ENCODE data around the gene CES3.
A peak's percentile ranks its signal among the peaks of the same experiment; 100 is the strongest.
"Not testable (repeated sequence)": the region's sequence is repeated elsewhere in the genome, so short reads cannot be mapped to it uniquely, and the experiment has no call there.

CES3 gene

DNA sequence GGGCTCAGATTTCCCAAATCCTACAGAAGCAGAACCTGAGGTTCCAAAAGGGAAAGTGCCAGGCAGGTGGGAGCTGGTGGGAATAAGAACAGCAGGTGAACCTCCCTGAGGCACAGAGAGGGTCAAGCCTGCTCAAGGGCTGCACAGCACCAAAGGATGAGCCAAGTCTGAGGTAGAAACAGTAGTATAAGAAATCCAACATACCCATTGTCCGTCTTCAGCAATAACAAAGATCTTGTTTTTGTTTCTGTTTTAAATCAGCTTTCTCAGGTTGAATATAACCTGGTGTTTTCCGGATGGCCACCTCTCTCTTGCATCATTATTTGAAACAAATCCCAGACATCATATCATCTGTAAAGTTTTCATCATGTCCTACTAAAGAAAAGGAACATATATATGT lies 10.6 kb upstream of the CES3 start:
- no peak for DNase-seq (ENCODE audit: low read depth)
- H3K4me3 ChIP-seq (ENCODE audit: low read depth, low read length) = no peak overlapping the region
- TF ChIP-seq CTCF (IDR thresholded peaks at IDR 0.05; ENCODE audit: low read depth, low read length, missing control alignments) = no peak

GRCh38 chr16:66950971-66951790 lies 9.9 kb upstream of the CES3 start:
- no peak for TF ChIP-seq CTCF (IDR thresholded peaks at IDR 0.05; ENCODE audit: low read depth, low read length, missing control alignments)
- no peak for DNase-seq (ENCODE audit: low read depth)
- H3K4me3 ChIP-seq (ENCODE audit: low read depth, low read length) = no peak overlapping the region

DNA sequence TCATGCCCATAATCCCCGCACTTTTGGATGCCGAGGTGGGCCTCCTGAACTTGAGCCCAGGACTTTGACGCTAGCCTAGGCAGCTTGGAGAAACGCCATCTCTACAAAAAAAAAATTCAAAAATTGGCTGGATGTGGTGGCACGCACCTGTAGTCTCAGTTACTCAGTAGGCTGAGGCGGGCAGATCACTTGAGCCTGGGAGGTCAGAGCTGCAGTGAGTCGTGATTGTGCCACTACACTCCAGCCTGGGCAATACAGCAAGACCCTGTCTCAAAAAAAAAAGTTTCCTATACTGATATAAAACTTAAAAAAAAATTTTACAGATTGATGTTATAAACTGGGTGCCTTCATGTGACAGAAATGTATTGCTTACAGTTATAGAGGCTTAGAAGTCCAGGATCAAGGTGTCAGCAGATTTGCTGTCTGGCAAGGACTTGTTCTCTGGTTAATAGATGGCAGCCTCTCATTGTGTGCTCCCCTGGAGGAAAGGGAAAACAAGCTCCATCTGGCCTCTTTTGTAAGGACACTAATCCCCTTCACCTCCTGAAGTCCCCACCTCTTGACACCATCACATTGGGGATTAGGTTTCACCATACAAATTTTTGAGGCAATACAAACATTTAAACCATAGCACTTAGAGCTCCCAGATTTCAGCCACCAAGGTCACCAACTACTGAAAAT lies 8.5 kb upstream of the CES3 start:
- DNase-seq (ENCODE audit: low read depth) = no peak
- no peak for TF ChIP-seq CTCF (IDR thresholded peaks at IDR 0.05; ENCODE audit: low read depth, low read length, missing control alignments)

GRCh38 chr16:66953462-66954096 lies 7.5 kb upstream of the CES3 start:
- no peak overlapping the region for H3K4me3 ChIP-seq (ENCODE audit: low read depth, low read length)
- no peak for DNase-seq (ENCODE audit: low read depth)
- no peak for TF ChIP-seq CTCF (IDR thresholded peaks at IDR 0.05; ENCODE audit: low read depth, low read length, missing control alignments)

More for the DNA sequence above, 8.5 kb upstream of the CES3 start:
- no peak overlapping the region for H3K4me3 ChIP-seq (ENCODE audit: low read depth, low read length)

DNA sequence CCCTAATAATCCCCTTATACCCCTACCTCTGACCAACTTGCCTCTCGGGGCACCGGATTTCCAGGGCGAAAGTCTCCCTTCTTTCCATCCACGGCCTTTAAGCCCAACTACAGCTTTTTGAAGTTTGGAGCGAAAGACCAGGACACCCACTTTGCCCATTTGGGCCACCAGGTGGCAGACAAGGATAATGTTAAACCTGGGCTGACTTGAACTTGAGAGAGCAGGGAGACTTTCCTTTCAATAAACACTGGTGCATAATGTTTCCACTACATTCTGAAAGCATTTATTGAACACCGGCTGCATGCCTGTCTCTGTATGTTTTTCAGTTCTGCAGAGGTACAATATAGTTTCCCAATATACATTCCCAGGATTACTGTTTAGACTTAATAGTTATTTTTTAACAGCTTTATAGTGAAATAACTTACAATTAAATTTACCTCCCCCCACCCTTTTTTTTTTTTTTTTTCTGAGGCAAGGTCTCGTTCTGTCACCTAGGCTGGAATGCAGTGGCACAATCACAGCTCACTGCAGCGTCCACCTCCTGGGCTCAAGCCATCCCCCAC lies 6.9 kb upstream of the CES3 start:
- TF ChIP-seq CTCF (IDR thresholded peaks at IDR 0.05; ENCODE audit: low read depth, low read length, missing control alignments) = peak; percentile 78
- no peak for DNase-seq (ENCODE audit: low read depth)
- H3K4me3 ChIP-seq (ENCODE audit: low read depth, low read length) = no peak overlapping the region

GRCh38 chr16:66955363-66956153 lies 5.5 kb upstream of the CES3 start:
- not testable (repeated sequence) for DNase-seq (ENCODE audit: low read depth); H3K4me3 ChIP-seq (ENCODE audit: low read depth, low read length)

GRCh38 chr16:66956154-66956457 lies 5.0 kb upstream of the CES3 start:
- H3K4me3 ChIP-seq (ENCODE audit: low read depth, low read length) = not testable (repeated sequence)

More at GRCh38 chr16:66956154-66956457, 5.0 kb upstream of the CES3 start:
- not testable (repeated sequence) for DNase-seq (ENCODE audit: low read depth)

All from GM12864 (cell line).